Activated naive CD8-positive, alpha-beta T cell treated with anti-CD3 and anti-CD28 coated beads for 36 hours (primary cell): ENCODE data around the gene NAA60. TPM values are rescaled to one million over a fixed set of nuclear protein-coding genes. Genes with fewer than 3 reads are reported as not detected.
"Not testable (repeated sequence)": the region's sequence is repeated elsewhere in the genome, so short reads cannot be mapped to it uniquely, and the experiment has no call there.

Experiments used
- DNase-seq: peaks from one replicate; pipeline ENCODE4 v3.0.0; 2021
- H3K27ac Mint-ChIP-seq: one replicate; pipeline ENCODE4 v1.8.0; 2022; ENCODE audit warnings: mild to moderate bottlenecking, moderate library complexity, mixed read lengths
- H3K27me3 Mint-ChIP-seq: one replicate; pipeline ENCODE4 v1.8.0; 2022; ENCODE audit warnings: mild to moderate bottlenecking, mixed read lengths
- H3K36me3 Mint-ChIP-seq: one replicate; pipeline ENCODE4 v1.8.0; 2021; ENCODE audit warnings: mild to moderate bottlenecking, mixed read lengths
- H3K4me1 Mint-ChIP-seq: one replicate; pipeline ENCODE4 v1.8.0; 2021; ENCODE audit warnings: mixed read lengths
- H3K4me3 Mint-ChIP-seq: one replicate; pipeline ENCODE4 v1.8.0; 2022; ENCODE audit warnings: mild to moderate bottlenecking, moderate library complexity, mixed read lengths
- H3K9me3 Mint-ChIP-seq: one replicate; pipeline ENCODE4 v1.8.0; 2022; ENCODE audit warnings: mixed read lengths
- total RNA-seq, 2 experiments: library from RNA; stranded (reverse); gene quantifications; one replicate each; pipeline ENCODE4 v1.2.3, GENCODE V29; 2021

Gene NAA60
- total RNA-seq, 2 experiments from 2014 or later: 37.5 to 38.2 TPM

DNA sequence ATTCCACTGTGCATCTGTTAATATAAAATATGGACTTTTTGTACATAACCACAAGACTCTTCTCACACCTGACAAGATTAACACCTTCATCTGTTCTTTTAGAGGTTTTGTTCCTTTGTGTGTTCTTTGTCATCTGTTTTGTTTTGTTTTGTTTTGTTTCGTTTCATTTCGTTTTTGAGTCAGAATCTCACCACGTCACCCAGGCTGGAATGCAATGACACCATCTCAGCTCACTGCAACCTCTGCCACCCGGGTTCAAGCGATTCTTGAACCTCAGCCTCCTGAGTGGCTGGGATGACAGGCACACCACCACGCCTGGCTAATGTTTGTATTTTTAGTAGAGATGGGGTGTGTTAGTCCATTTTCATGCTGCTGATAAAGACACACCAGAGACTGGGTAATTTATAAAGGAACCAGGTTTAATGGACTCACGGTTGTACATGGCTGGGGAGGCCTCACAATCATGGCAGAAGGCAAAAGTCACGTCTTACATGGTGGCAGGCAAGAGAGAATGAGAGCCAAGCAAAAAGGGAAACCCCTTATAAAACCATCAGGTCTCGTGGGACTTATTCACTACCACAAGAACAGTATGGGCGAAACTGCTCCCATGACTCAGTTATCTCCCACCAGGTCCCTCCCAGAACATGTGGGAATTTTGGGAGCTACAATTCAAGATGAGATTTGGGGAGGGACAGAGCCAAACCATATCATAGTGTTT, 29.6 kb downstream of the NAA60 start:
- DNase-seq: no peak
- no peak overlapping the region for H3K4me3 Mint-ChIP-seq
- peaks cover 25% of the 10 kb centered on the region for H3K4me1 Mint-ChIP-seq
- H3K9me3 Mint-ChIP-seq: peaks cover 3% of the 10 kb centered on the region
- H3K27ac Mint-ChIP-seq: peak overlapping the region; percentile 4
- H3K36me3 Mint-ChIP-seq: peaks cover 10% of the 10 kb centered on the region
- no peaks in the 10 kb centered on the region for H3K27me3 Mint-ChIP-seq

DNA sequence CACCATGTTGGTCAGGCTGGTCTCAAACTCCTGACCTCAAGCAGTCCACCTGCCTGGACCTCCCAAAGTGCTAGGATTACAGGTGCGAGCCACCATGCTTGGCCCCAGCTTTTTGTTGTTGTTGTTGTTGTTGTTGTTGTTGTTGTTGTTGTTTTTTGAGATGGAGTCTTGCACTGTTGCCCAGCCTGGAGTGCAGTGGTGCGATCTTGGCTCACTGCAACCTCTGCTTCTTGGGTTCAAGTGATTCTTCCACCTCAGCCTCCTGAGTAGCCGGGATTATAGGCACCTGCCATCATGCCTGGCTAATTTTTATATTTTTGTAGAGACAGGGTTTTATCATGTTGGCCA, 30.1 kb downstream of the NAA60 start:
- not testable (repeated sequence) for DNase-seq, H3K36me3 Mint-ChIP-seq, H3K27me3 Mint-ChIP-seq, H3K4me3 Mint-ChIP-seq, H3K27ac Mint-ChIP-seq, H3K9me3 Mint-ChIP-seq
- H3K4me1 Mint-ChIP-seq: peaks cover 20% of the 10 kb centered on the region

DNA sequence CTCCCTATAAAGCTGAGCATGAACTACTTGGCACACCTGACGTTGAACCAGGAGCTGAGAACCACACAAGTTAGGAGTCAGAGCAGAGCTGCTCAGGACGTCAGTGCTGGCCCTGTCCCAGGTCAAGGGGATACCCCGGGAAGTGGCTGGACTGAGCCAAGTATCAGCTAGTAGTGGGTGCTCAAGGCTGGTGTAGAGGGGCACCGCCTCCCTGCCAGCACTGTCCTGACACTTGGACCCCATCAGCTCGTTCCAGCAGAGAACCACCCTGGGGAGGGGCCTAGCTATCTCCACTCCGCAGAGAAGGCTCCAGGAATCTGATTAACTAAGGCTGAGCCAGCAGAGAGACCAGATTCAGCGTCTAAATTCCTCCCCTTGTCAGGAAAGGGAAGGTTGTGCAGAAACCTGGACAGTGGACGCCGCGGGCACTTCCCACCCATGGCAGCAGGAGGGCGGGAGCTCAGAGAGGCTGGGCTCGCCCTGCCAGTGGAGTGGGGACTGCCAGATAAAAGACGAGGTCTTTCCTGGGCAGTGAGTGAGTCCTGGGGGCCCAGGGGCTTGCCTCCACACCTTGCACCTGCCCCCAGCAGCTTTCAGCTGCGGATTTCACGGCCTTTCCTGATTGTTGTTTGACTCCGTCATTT, 30.8 kb downstream of the NAA60 start:
- H3K36me3 Mint-ChIP-seq: peaks cover 12% of the 10 kb centered on the region
- H3K4me1 Mint-ChIP-seq: peaks cover 19% of the 10 kb centered on the region
- no peak for DNase-seq
- H3K27me3 Mint-ChIP-seq: no peaks in the 10 kb centered on the region
- peaks cover 3% of the 10 kb centered on the region for H3K9me3 Mint-ChIP-seq
- no peak overlapping the region for H3K27ac Mint-ChIP-seq
- no peak overlapping the region for H3K4me3 Mint-ChIP-seq

DNA sequence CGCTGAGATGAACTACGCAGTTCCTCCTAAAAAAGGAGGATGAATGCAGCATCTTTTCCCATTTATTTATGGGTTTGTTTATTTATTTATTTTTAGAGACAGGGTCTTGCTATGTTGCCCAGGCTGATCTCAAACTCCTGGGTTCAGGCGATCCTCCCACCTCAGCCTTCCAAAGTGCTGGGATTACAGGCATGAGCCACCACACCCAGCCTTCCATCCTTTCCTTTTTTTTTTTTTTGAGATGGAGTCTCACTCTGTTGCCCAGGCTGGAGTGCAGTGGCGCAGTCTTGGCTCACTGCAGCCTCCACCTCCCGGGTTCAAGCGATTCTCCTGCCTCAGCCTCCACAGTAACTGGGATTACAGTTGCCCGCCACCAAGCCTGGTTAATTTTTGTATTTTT, 31.4 kb downstream of the NAA60 start:
- Mint-ChIP-seq H3K4me1 (peaks cover 16% of the 10 kb centered on the region), H3K36me3 (peaks cover 16% of the 10 kb centered on the region)
- DNase-seq, H3K4me3 Mint-ChIP-seq, H3K27ac Mint-ChIP-seq, H3K9me3 Mint-ChIP-seq, H3K27me3 Mint-ChIP-seq: not testable (repeated sequence)

DNA sequence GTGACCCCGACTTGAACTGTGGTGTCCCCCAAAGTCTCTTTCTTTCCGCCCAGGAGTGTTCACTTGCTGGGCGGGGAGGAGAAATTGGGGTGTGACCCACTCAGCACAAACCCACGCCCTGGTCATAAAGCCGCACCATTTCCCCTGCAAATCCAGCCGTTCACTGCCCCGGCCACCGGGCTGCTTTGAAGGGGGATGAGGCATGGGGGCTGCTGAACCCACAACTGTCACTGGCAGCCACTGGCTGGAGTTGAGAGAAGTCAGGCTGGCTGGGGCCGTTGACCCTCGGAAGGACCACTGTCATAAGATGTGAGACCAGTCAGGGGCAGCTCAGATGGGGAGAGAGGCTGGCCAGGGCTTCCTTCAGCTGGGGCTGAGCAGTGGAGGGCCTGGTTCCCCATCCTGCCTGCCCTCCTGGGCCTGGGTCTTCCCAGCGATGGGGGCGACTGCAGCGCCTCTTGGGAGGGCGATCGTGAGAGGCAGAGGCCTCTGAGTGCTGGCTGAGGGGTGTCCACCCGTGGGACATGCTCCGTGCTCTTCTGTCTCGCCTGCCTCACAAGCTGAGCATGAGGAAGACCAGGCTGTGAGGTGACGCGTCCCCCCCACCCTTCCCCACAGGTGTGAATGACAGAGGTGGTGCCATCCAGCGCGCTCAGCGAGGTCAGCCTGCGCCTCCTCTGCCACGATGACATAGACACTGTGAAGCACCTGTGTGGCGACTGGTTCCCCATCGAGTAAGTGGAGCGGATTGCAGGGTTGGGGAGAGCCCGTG, 32.3 kb downstream of the NAA60 start:
- Mint-ChIP-seq H3K4me3 (no peak overlapping the region), H3K27me3 (no peaks in the 10 kb centered on the region), H3K9me3 (peaks cover 3% of the 10 kb centered on the region), H3K36me3 (peaks cover 16% of the 10 kb centered on the region), H3K27ac (no peak overlapping the region), H3K4me1 (peaks cover 18% of the 10 kb centered on the region)
- DNase-seq: no peak

DNA sequence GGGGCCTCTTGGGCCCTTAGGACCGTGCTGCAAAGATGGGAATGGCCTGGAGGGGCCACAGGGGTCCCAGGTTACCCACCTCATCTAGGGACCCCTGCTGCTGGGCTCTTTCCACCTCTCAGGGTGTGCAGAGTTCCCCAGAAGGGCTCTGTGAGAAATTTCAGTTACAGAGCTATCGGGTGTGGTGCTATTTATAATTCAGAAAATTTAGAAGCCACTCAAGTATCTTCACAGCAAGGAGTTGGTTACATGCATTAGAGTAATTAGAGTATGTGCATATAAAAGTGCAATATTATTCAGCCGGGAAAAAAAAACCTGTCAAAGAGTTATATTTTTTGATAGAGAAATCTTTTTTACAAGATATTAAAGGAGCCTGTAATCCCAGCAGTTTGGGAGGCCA, 32.9 kb downstream of the NAA60 start:
- no peak overlapping the region for H3K4me3 Mint-ChIP-seq
- peaks cover 16% of the 10 kb centered on the region for H3K36me3 Mint-ChIP-seq
- H3K4me1 Mint-ChIP-seq: peaks cover 21% of the 10 kb centered on the region
- H3K27ac Mint-ChIP-seq: no peak overlapping the region
- no peak for DNase-seq
- H3K27me3 Mint-ChIP-seq: no peaks in the 10 kb centered on the region
- H3K9me3 Mint-ChIP-seq: peaks cover 3% of the 10 kb centered on the region

DNA sequence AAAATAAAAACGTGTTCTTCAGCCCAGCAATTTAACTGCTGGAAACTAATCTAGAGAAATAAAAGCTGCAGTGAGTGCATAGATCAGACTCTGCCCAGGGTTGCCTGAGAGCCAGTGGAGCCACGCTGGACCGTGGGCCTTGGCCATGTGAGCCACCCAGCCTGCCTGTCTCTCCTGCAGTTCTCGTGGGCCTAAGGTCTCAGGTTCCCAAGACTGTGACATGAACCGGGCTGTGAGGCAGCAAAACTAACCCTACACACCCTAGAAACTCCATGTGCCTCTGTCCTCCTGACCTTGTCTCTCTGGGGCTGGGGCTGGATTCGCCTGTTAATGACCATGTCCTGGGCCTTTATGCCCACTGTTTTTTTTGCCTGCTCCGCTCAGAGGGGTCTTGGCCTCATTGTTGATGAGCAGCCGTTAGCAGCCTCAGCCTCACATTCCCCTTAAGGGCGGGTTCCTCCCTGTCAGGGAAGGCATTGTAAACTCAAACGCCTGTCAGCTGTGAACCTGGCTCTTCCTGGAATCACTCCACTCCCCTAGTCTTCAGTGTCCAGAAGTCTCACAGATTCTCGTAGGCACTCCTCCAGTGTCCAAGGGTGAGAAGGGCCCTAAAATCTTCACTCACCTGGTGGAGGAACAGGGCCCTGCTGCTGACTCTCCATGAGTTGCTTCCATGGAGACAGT, 34.9 kb downstream of the NAA60 start:
- H3K4me1 Mint-ChIP-seq: peaks cover 13% of the 10 kb centered on the region
- H3K4me3 Mint-ChIP-seq: no peak overlapping the region
- H3K27ac Mint-ChIP-seq: peak overlapping the region; percentile 63
- H3K27me3 Mint-ChIP-seq: no peaks in the 10 kb centered on the region
- no peaks in the 10 kb centered on the region for H3K9me3 Mint-ChIP-seq
- peaks cover 12% of the 10 kb centered on the region for H3K36me3 Mint-ChIP-seq
- no peak for DNase-seq

DNA sequence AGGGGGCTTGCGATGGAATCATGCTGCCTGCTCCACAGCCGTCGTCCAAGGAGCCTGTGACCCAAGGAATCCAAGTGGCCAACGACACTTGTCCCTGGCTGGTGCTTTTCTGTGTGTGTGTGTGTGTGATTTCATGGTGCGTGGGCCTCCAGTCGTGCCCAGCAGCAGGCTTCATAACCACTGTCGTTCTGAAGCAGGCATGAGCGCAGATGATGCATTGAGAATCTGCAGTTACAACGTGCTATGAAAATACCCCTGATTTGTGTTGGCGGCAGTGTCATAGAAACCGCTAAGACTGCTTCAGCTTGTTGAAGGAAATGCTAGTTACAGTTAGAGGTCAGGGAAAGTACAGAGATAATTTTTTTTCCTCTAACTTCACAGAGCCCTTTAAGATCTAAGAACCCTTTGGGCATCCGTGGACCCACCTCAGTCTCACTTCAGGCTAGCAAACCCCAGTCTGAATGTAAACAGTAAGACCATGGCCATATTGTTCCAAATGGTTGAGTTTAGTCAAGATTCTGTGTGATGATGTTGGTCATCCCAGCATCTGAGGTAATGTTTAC, 36.3 kb downstream of the NAA60 start:
- DNase-seq: no peak
- H3K9me3 Mint-ChIP-seq: no peaks in the 10 kb centered on the region
- no peaks in the 10 kb centered on the region for H3K27me3 Mint-ChIP-seq
- no peak overlapping the region for H3K4me3 Mint-ChIP-seq
- H3K27ac Mint-ChIP-seq: peak overlapping the region; percentile 69
- H3K4me1 Mint-ChIP-seq: peaks cover 12% of the 10 kb centered on the region
- H3K36me3 Mint-ChIP-seq: peaks cover 11% of the 10 kb centered on the region

DNA sequence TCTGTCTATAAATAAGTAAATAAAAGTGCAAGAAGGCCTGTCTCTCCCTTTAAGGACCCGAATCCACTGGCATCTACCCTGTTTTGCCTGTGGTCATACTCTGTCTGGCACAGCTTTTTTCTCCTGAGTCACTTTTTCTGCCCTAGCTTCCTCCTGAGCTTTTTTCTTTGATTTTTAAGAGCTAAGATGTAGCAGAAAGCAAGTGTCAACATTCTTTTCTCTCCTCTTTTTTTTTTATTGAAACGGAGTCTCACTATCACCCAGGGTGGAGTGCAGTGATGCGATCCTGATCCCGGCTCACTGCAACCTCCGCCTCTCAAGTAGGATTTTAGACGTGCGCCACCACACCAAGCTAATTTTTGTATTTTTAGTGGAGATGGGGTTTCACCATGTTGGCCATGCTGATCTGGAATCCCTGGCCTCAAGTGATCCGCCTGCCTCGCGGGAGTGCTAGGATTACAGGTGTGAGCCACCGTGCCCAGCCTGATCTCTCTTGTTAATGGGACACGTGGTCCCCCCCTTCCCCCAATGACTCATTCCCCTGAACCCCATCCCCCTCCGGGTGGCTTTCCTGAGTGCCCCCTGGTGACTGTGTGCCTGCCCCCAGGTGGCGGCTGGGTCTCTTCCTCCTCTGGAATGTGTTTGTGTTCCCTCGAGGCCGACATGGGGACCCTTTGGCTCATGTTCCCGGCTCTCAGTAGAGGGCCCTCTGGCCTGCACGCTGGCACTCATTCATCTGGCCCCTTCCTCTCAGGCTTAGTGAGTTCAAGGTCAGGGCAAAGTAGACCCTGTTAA, 37.6 kb downstream of the NAA60 start:
- Mint-ChIP-seq H3K4me1 (peaks cover 12% of the 10 kb centered on the region), H3K9me3 (no peaks in the 10 kb centered on the region), H3K27ac (peak overlapping the region; percentile 63), H3K27me3 (no peaks in the 10 kb centered on the region), H3K36me3 (peaks cover 11% of the 10 kb centered on the region), H3K4me3 (no peak overlapping the region)
- no peak for DNase-seq

DNA sequence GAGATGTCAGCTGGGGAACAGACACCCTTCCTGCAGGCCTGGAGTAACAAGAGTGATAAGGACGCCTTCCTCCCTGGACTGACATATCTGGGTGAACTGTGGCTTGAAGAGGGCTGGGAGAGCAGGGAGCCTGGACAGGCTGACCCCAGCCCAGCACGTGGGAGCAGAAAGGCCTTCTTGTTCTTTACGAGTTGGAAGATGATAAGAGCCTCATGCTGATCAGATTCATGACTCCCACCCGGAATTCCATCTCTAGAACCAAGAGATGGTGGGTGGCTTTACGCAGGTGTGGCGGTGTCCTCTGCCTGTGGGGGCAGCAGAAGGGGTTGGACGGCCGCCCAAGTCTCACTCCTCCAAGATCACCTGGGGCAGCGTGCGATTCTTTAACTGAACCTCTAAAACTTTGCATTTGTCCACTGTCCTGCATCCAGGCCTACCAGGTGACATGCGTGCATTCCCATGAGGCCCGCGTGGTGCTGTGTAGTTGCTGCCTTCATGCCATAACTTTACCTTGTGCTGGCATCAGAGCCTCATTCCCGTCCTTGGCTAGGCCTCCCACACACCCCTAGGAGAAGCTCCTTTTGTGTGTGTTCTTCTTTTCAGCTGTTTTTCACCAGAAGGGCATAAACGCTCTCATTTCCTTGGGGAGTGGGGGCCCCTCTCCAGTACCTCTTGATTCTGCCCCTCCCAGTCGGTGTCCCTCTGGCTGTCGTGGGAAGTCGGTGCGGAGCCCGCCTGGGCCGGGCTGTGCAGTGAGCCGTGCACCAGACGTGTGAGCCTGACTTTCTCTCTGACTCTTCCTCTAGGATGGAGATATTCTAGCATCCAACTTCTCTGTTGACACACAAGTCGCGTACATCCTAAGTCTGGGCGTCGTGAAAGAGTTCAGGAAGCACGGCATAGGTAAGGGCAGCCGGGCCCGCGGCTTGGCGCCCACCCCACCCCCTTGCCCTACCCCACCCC, 38.5 kb downstream of the NAA60 start:
- Mint-ChIP-seq H3K4me1 (peaks cover 12% of the 10 kb centered on the region), H3K36me3 (peaks cover 11% of the 10 kb centered on the region), H3K27me3 (no peaks in the 10 kb centered on the region), H3K4me3 (no peak overlapping the region), H3K9me3 (no peaks in the 10 kb centered on the region), H3K27ac (peak overlapping the region; percentile 63)
- DNase-seq: no peak

DNA sequence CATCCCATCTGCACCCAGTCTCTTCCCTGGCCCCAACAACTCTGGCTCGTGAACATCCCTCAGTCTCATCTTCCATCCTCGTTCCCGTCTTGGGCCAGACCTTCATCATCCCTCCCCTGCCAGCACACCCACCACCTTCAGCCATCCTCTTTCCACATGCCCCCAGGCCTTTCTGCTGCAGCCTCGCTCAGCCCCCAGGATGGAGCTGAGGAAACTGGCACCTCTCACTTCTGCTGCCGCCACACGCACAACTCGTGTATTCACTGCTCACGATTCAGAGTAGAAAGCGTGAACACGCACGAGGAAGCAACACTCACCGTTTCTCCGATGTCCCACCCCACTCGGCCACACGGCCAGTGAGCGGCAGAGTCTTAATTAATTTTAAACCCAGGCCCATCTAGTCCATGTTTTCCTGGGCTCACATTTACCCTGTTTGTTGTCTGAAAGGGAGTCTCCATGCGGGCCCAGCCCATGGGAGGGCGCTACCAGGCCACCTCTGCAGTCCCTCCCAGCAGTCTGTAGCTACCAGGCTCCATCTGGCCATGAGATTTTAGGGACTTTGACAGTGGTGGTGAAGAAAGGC, 39.3 kb downstream of the NAA60 start:
- no peaks in the 10 kb centered on the region for H3K27me3 Mint-ChIP-seq
- H3K4me1 Mint-ChIP-seq: peaks cover 12% of the 10 kb centered on the region
- H3K4me3 Mint-ChIP-seq: no peak overlapping the region
- H3K27ac Mint-ChIP-seq: no peak overlapping the region
- DNase-seq: no peak
- H3K36me3 Mint-ChIP-seq: peaks cover 11% of the 10 kb centered on the region
- no peaks in the 10 kb centered on the region for H3K9me3 Mint-ChIP-seq

DNA sequence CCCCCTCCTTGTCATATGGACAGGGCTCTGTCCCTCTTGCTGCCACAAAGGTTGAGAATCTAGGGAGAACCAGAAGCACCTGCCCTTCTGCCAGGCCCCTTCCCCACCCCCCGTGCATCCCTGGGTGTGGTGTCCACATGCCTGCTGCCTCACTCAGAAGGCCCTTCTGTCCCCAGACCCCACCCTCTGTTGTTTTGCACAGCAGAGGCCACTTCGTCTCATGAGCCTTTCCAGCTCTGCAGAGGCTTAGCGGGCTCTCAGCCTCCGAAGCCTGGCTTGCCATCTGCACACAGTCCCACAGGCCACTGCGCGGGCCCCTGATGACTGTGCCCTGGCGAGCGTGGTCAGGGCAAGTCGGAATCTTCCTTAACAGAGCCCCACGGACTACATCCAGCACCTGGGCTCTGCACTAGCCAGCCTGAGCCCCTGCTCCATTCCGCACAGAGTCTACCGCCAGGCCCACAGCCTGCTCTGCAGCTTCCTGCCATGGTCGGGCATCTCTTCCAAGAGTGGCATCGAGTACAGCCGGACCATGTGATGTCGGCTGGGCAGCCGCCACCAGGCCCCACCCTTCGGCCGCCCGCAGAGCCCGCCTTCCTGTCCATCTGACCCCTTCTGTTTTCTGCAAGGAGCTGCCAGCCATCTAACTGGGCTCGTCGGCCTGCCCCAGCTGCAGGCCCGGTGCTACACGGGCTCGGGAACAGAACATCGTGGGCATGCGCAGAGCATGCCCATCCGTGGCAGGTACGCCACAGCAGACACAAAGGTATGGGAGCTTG, 41.0 kb downstream of the NAA60 start:
- peaks cover 8% of the 10 kb centered on the region for H3K36me3 Mint-ChIP-seq
- DNase-seq: no peak
- H3K27ac Mint-ChIP-seq: no peak overlapping the region
- no peaks in the 10 kb centered on the region for H3K9me3 Mint-ChIP-seq
- no peak overlapping the region for H3K4me3 Mint-ChIP-seq
- H3K4me1 Mint-ChIP-seq: peaks cover 11% of the 10 kb centered on the region
- no peaks in the 10 kb centered on the region for H3K27me3 Mint-ChIP-seq
